COLO668 (cell line): ENCODE results near the gene KRT79.
A peak's percentile ranks its signal among the peaks of the same experiment; 100 is the strongest.
"Not testable (repeated sequence)": the region's sequence is repeated elsewhere in the genome, so short reads cannot be mapped to it uniquely, and the experiment has no call there.

Experiments used
- DNase-seq: peaks from one replicate; lab custom pipeline; 2025; ENCODE audit not compliant: unreplicated experiment; lab: John Stamatoyannopoulos, UW

Gene KRT79

GRCh38 chr12:52833922-52834726, at the start of gene KRT79:
TSS of gene KRT79 (minus strand) at chr12:52834311. CDS start at chr12:52834260, 51 bp downstream.
- no peak for DNase-seq

GRCh38 chr12:52880499-52880898, 46.4 kb upstream of the KRT79 start:
- DNase-seq, result not testable (repeated sequence)

- DNase-seq, result peak; percentile 61
Measured at GRCh38 chr12:52879394-52880351, 45.6 kb upstream of the KRT79 start.

GRCh38 chr12:52878507-52879393, 44.6 kb upstream of the KRT79 start:
- DNase-seq, result no peak

- no peak for DNase-seq
Measured at GRCh38 chr12:52877242-52877641, 43.1 kb upstream of the KRT79 start.

GRCh38 chr12:52876372-52876771, 42.3 kb upstream of the KRT79 start:
- DNase-seq, result peak; percentile 19

- no peak for DNase-seq
Measured at GRCh38 chr12:52874573-52875435, 40.7 kb upstream of the KRT79 start.

GRCh38 chr12:52873832-52874572, 39.9 kb upstream of the KRT79 start:
- peak; percentile 84 for DNase-seq

- DNase-seq, result peak; percentile 56
Measured at GRCh38 chr12:52873513-52873831, 39.4 kb upstream of the KRT79 start.

- peak; percentile 61 for DNase-seq
Measured at GRCh38 chr12:52872644-52873389, 38.7 kb upstream of the KRT79 start.

- DNase-seq, result no peak
Measured at GRCh38 chr12:52871291-52872039, 37.4 kb upstream of the KRT79 start.

GRCh38 chr12:52870361-52871290, 36.5 kb upstream of the KRT79 start:
- peak; percentile 42 for DNase-seq

GRCh38 chr12:52867642-52868041, 33.5 kb upstream of the KRT79 start:
- DNase-seq, result no peak

GRCh38 chr12:52867152-52867551, 33.0 kb upstream of the KRT79 start:
- no peak for DNase-seq

- peak; percentile 54 for DNase-seq
Measured at GRCh38 chr12:52865090-52865944, 31.2 kb upstream of the KRT79 start.

GRCh38 chr12:52862023-52862422, 27.9 kb upstream of the KRT79 start:
- DNase-seq, result no peak
